ENCODE data around the gene RCOR3. TPM values are rescaled to one million over a fixed set of nuclear protein-coding genes. Genes with fewer than 3 reads are reported as not detected.

RCOR3 gene
- total and polyA plus RNA-seq, 7 donors, result 7.6 to 60.3 (median 40.7) TPM

GRCh38 chr1:211296396-211296795 is 37.2 kb downstream of the RCOR3 start:
- Histone ChIP-seq H3K36me3 (peaks cover 14 to 95% (median 30%) of the 10 kb centered on the region in 4 donors), H3K9me3 (no peaks in the 10 kb centered on the region), H3K27ac (no peak overlapping the region), H3K4me3 (no peak overlapping the region), H3K27me3 (no peaks in the 10 kb centered on the region), H3K4me1 (no peaks in the 10 kb centered on the region)
- no peak for DNase-seq
- TF ChIP-seq EP300 (IDR thresholded peaks at IDR 0.05) (no peak), POLR2AphosphoS5 (IDR thresholded peaks at IDR 0.05) (no peak), POLR2A (IDR thresholded peaks at IDR 0.05) (no peak), CTCF (IDR thresholded peaks at IDR 0.05) (no peak)
- intact Hi-C loops (cut with DNase I), result no loop called here

- no peaks in the 10 kb centered on the region for H3K27me3 ChIP-seq
- intact Hi-C loops (cut with DNase I), result no loop called here
- H3K36me3 ChIP-seq, result peaks cover 0 to 69% (median 9%) of the 10 kb centered on the region in 4 donors
- TF ChIP-seq CTCF (IDR thresholded peaks at IDR 0.05) (no peak), POLR2AphosphoS5 (IDR thresholded peaks at IDR 0.05) (no peak), EP300 (IDR thresholded peaks at IDR 0.05) (no peak), POLR2A (IDR thresholded peaks at IDR 0.05) (no peak)
- no peak overlapping the region for H3K4me3 ChIP-seq
- no peaks in the 10 kb centered on the region for H3K4me1 ChIP-seq
- 90 to 93% methylated on average over 3 of the region's 3 CpGs for WGBS, 2 donors
- DNase-seq, result no peak
- H3K27ac ChIP-seq, result no peak overlapping the region
- H3K9me3 ChIP-seq, result no peaks in the 10 kb centered on the region
Measured at GRCh38 chr1:211305044-211305443, 45.9 kb downstream of the RCOR3 start.

- Histone ChIP-seq H3K4me3 (no peak overlapping the region), H3K27ac (no peak overlapping the region), H3K36me3 (peaks cover 0 to 54% (median 3%) of the 10 kb centered on the region in 4 donors), H3K9me3 (no peaks in the 10 kb centered on the region), H3K27me3 (no peaks in the 10 kb centered on the region), H3K4me1 (no peaks in the 10 kb centered on the region)
- TF ChIP-seq CTCF (IDR thresholded peaks at IDR 0.05) (no peak), POLR2AphosphoS5 (IDR thresholded peaks at IDR 0.05) (no peak), EP300 (IDR thresholded peaks at IDR 0.05) (no peak), POLR2A (IDR thresholded peaks at IDR 0.05) (no peak)
- intact Hi-C loops (cut with DNase I), result no loop called here
- 38 to 74% methylated on average over 3 of the region's 3 CpGs for WGBS, 2 donors
- DNase-seq, result no peak
Measured at GRCh38 chr1:211309617-211310016, 50.5 kb downstream of the RCOR3 start.

- DNase-seq, result no peak
- no peak overlapping the region for H3K27ac ChIP-seq
- no peak for TF ChIP-seq POLR2A (IDR thresholded peaks at IDR 0.05)
- no peak for TF ChIP-seq POLR2AphosphoS5 (IDR thresholded peaks at IDR 0.05)
- no peak for TF ChIP-seq CTCF (IDR thresholded peaks at IDR 0.05)
- TF ChIP-seq EP300 (IDR thresholded peaks at IDR 0.05), result no peak
- no peaks in the 10 kb centered on the region for H3K27me3 ChIP-seq
- no peaks in the 10 kb centered on the region for H3K9me3 ChIP-seq
- no peaks in the 10 kb centered on the region for H3K4me1 ChIP-seq
- WGBS, 2 donors, result 94 to 97% methylated on average over 11 of the region's 11 CpGs
- intact Hi-C loops (cut with DNase I), result no loop called here
- H3K36me3 ChIP-seq, result peaks cover 0 to 57% (median 3%) of the 10 kb centered on the region in 4 donors
- H3K4me3 ChIP-seq, result no peak overlapping the region
Measured at GRCh38 chr1:211313392-211313791, 54.2 kb downstream of the RCOR3 start.

GRCh38 chr1:211318576-211319280 is 59.6 kb downstream of the RCOR3 start:
- H3K36me3 ChIP-seq, result peaks cover 0 to 38% (median under 1%) of the 10 kb centered on the region in 4 donors
- H3K27ac ChIP-seq, result no peak overlapping the region
- intact Hi-C loops (cut with DNase I), result no loop called here
- no peaks in the 10 kb centered on the region for H3K27me3 ChIP-seq
- no peak for DNase-seq
- no peaks in the 10 kb centered on the region for H3K9me3 ChIP-seq
- TF ChIP-seq CTCF (IDR thresholded peaks at IDR 0.05), result no peak
- TF ChIP-seq EP300 (IDR thresholded peaks at IDR 0.05), result no peak
- no peak for TF ChIP-seq POLR2A (IDR thresholded peaks at IDR 0.05)
- no peak for TF ChIP-seq POLR2AphosphoS5 (IDR thresholded peaks at IDR 0.05)
- no peak overlapping the region for H3K4me3 ChIP-seq
- peaks cover 0 to 3% (median 0%) of the 10 kb centered on the region in 4 donors for H3K4me1 ChIP-seq

Measured in sigmoid colon (tissue), 7 donors.